SK-N-SH (cell line): ENCODE data around the gene WDR77. TPM values are rescaled to one million over a fixed set of nuclear protein-coding genes. Genes with fewer than 3 reads are reported as not detected.

Experiments
- CTCF ChIA-PET: fragments of 300-600, 350-600 bp; formaldehyde crosslinking; extraction: SDS; loops from one replicate; lab custom pipeline; 2021; lab: Yijun Ruan, JAX
- POLR2A ChIA-PET: fragments of 350-600 bp; sonication (Branson Sonifier 250); formaldehyde crosslinking; extraction: SDS; loops from one replicate; lab custom pipeline; 2020; ENCODE audit warnings: antibody characterized with exemption, inconsistent platforms; lab: Yijun Ruan, JAX
- DNase-seq: peaks from one replicate; pipeline ENCODE4 v3.0.0; 2012
- H2AFZ ChIP-seq: fragments of 200-600 bp; sonication (generic); 2 replicates; pipeline ENCODE4 v1.8.1; 2016; ENCODE audit warnings: antibody characterized with exemption, mild to moderate bottlenecking, low read depth
- H3F3A ChIP-seq: fragments of 200-600 bp; sonication (generic); replicated peaks from 2 replicates; pipeline ENCODE3; 2016; ENCODE audit warnings: antibody characterized with exemption, mild to moderate bottlenecking; ENCODE audit not compliant: insufficient read depth
- H3K27ac ChIP-seq, 2 experiments: fragments of 200-500 bp in 1 of 2; fragments of 200-600 bp in 1 of 2; sonication (Bioruptor generic) in 1 of 2; sonication (generic), shearing (Covaris generic) in 1 of 2; 2 replicates each; pipeline versions ENCODE4 v1.5.1 to v1.6.1; 2014 to 2016; ENCODE audit warnings: low read depth in 2 of 2, inconsistent platforms in 1 of 2, low read length in 1 of 2, mild to moderate bottlenecking in 1 of 2, mixed read lengths in 1 of 2
- H3K27me3 ChIP-seq: fragments of 200-600 bp; sonication (generic), shearing (Covaris generic); 2 replicates; pipeline ENCODE4 v1.6.1; 2016; ENCODE audit warnings: mixed run types; ENCODE audit not compliant: insufficient read depth
- H3K36me3 ChIP-seq, 2 experiments: fragments of 200-500 bp in 1 of 2; fragments of 200-600 bp in 1 of 2; sonication (Bioruptor generic) in 1 of 2; sonication (generic) in 1 of 2; replicated peaks in 1 of 2; 2 replicates each; pipeline versions ENCODE3 to v1.5.1; 2014 to 2016; ENCODE audit warnings: low read length in 1 of 2, mild to moderate bottlenecking in 1 of 2; ENCODE audit not compliant: insufficient read depth in 2 of 2, control insufficient read depth in 1 of 2
- H3K4me1 ChIP-seq, 2 experiments: fragments of 200-500 bp in 1 of 2; fragments of 200-600 bp in 1 of 2; sonication (Bioruptor generic) in 1 of 2; sonication (generic), shearing (Covaris generic) in 1 of 2; 2 replicates each; pipeline versions ENCODE4 v1.5.1 to v1.6.1; 2014 to 2016; ENCODE audit warnings: low read depth in 1 of 2, low read length in 1 of 2, mixed run types in 1 of 2; ENCODE audit not compliant: insufficient read depth in 2 of 2, control insufficient read depth in 1 of 2
- H3K4me2 ChIP-seq: fragments of 200-600 bp; sonication (generic), shearing (Covaris generic); 2 replicates; pipeline ENCODE4 v1.6.1; 2017; ENCODE audit warnings: mixed run types
- H3K4me3 ChIP-seq, 2 experiments: fragments of 200-500 bp in 1 of 2; fragments of 200-600 bp in 1 of 2; sonication (Bioruptor generic) in 1 of 2; sonication (generic), shearing (Covaris generic) in 1 of 2; 2 replicates each; pipeline versions ENCODE4 v1.5.1 to v1.8.1; 2014 to 2016; ENCODE audit warnings: low read depth in 2 of 2, inconsistent platforms in 1 of 2, low read length in 1 of 2, mild to moderate bottlenecking in 1 of 2, mixed read lengths in 1 of 2, moderate library complexity in 1 of 2
- H3K79me2 ChIP-seq: fragments of 200-600 bp; sonication (generic); 2 replicates; pipeline ENCODE4 v1.8.1; 2017; ENCODE audit warnings: mild to moderate bottlenecking; ENCODE audit not compliant: insufficient read depth
- H3K9ac ChIP-seq: fragments of 200-600 bp; sonication (generic); 2 replicates; pipeline ENCODE4 v1.6.1; 2017; ENCODE audit warnings: mixed run types
- H3K9me2 ChIP-seq: fragments of 200-600 bp; sonication (generic); 2 replicates; pipeline ENCODE4 v1.6.1; 2017; ENCODE audit warnings: mixed run types
- H3K9me3 ChIP-seq: fragments of 200-600 bp; sonication (generic); 2 replicates; pipeline ENCODE4 v1.6.1; 2017; ENCODE audit warnings: mixed run types, mild to moderate bottlenecking, moderate library complexity
- H4K20me1 ChIP-seq: fragments of 200-600 bp; sonication (generic); 2 replicates; pipeline ENCODE4 v1.6.1; 2017; ENCODE audit warnings: mild to moderate bottlenecking, mixed run types; ENCODE audit not compliant: insufficient read depth
- ELF1 ChIP-seq: IDR thresholded peaks from 2 replicates; pipeline ENCODE4 v1.4.0; 2012
- EP300 ChIP-seq, 2 experiments: IDR thresholded peaks; 2 replicates each; pipeline versions ENCODE4 v1.4.0 to v1.6.1; 2012; ENCODE audit warnings: borderline replicate concordance in 1 of 2, low read depth in 1 of 2, low read length in 1 of 2
- EZH2phosphoT487 ChIP-seq: fragments of 200-600 bp; sonication (generic); IDR thresholded peaks from 2 replicates; pipeline ENCODE4 v1.6.1; 2017; ENCODE audit warnings: low read depth, mixed run types, mild to moderate bottlenecking, antibody characterized with exemption, moderate library complexity, borderline replicate concordance
- FOSL2 ChIP-seq: IDR thresholded peaks from 2 replicates; pipeline ENCODE4 v1.4.0; 2012; ENCODE audit warnings: low read depth, mild to moderate bottlenecking, moderate library complexity, borderline replicate concordance
- GABPA ChIP-seq: IDR thresholded peaks from 2 replicates; pipeline ENCODE4 v1.4.0; 2012; ENCODE audit warnings: low read depth, mild to moderate bottlenecking
- GATA2 ChIP-seq: sonication (generic); formaldehyde crosslinking; IDR thresholded peaks from 2 replicates; pipeline ENCODE4 v1.5.0; 2020; ENCODE audit warnings: mild to moderate bottlenecking, missing genetic modification reagents
- MEF2A ChIP-seq: IDR thresholded peaks from 2 replicates; pipeline ENCODE4 v1.4.0; 2012; ENCODE audit warnings: low read depth, borderline replicate concordance
- NFIC ChIP-seq: IDR thresholded peaks from 2 replicates; pipeline ENCODE4 v1.4.0; 2012; ENCODE audit warnings: borderline replicate concordance
- NRF1 ChIP-seq: IDR thresholded peaks from 2 replicates; pipeline ENCODE4 v1.6.1; 2012; ENCODE audit warnings: low read depth, mild to moderate bottlenecking, low read length
- POLR2AphosphoS5 ChIP-seq: IDR thresholded peaks from 2 replicates; pipeline ENCODE4 v1.6.1; 2012; ENCODE audit warnings: low read depth, low read length
- RAD21 ChIP-seq: IDR thresholded peaks from 2 replicates; pipeline ENCODE4 v1.6.1; 2012; ENCODE audit warnings: mild to moderate bottlenecking, low read length
- RXRA ChIP-seq: IDR thresholded peaks from 2 replicates; pipeline ENCODE4 v1.4.0; 2012; ENCODE audit warnings: low read depth, mild to moderate bottlenecking, borderline replicate concordance
- SIN3A ChIP-seq: IDR thresholded peaks from 2 replicates; pipeline ENCODE4 v1.6.1; 2012; ENCODE audit warnings: low read depth, mild to moderate bottlenecking, low read length, moderate library complexity, borderline replicate concordance
- TAF1 ChIP-seq: IDR thresholded peaks from 2 replicates; pipeline ENCODE4 v1.6.1; 2012; ENCODE audit warnings: low read depth, mild to moderate bottlenecking, low read length, moderate library complexity, borderline replicate concordance
- TCF12 ChIP-seq: IDR thresholded peaks from 2 replicates; pipeline ENCODE4 v1.4.0; 2012
- TEAD4 ChIP-seq: IDR thresholded peaks from 2 replicates; pipeline ENCODE4 v1.4.0; 2012; ENCODE audit warnings: mild to moderate bottlenecking, borderline replicate concordance; ENCODE audit not compliant: insufficient read depth
- YY1 ChIP-seq: IDR thresholded peaks from 2 replicates; pipeline ENCODE4 v1.4.0; 2012; ENCODE audit warnings: low read depth, mild to moderate bottlenecking
- WGBS: methylation state at CpG from one replicate; pipeline ENCODE4 v1.1.6; 2017; ENCODE audit warnings: low lambda C conversion rate; 5-methylcytosine and 5-hydroxymethylcytosine counted together
- polyA plus RNA-seq, 3 experiments: library from polyadenylated mRNA; depleted of rRNA; stranded (reverse); fragments of >200 nt; gene quantifications; 2 replicates each; pipeline ENCODE4 v1.2.3, GENCODE V29; 2012
- TF ChIP-seq, protein P1 (sequence below): IDR thresholded peaks from 2 replicates; pipeline ENCODE4 v1.4.0; 2012; ENCODE audit warnings: low read depth
- TF ChIP-seq, protein P2 (sequence below): fragments of 150-350 bp; IDR thresholded peaks from 2 replicates; pipeline ENCODE4 v1.6.1; 2016; ENCODE audit warnings: mild to moderate bottlenecking, low read depth, low read length
- TF ChIP-seq, protein P3 (sequence below): IDR thresholded peaks from 2 replicates; pipeline ENCODE4 v1.4.0; 2012; ENCODE audit warnings: low read depth, borderline replicate concordance

The WDR77 gene
- polyA plus RNA-seq, 1 of the 3 experiments (the other 2 are of a cell fraction) = 97.1 TPM

DNA sequence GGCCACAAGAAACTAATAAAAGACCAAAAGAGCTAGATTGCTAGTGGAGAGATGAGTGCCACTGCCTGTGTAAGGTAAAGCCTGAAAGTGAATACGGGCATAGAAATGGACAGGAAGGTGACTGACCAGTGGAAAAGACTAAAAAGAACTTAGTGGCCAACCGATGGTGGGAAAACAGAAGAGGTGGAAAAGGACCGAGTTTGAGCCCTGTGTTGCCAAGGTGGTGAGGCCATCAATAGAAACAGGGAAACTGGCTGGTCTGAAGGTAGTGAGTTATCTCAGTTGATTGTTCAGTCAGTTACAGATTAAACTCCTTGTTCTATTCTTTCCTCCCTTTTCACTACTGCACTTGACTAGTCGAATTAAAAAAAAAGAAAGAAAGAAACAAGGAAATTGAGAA, 2.5 kb downstream of the WDR77 start:
- no peaks in the 10 kb centered on the region for H3K27me3 ChIP-seq
- no peak overlapping the region for H3K27ac ChIP-seq
- POLR2A ChIA-PET = no interaction called here
- H3K4me3 ChIP-seq = no peak overlapping the region
- H2AFZ ChIP-seq = no peak overlapping the region
- peaks cover 5% of the 10 kb centered on the region in 2 experiments; a peak in 3 of 4 replicates for H3K4me1 ChIP-seq
- no peaks in the 10 kb centered on the region for H3K9me3 ChIP-seq
- H3K9ac ChIP-seq = no peak overlapping the region
- no peaks in the 10 kb centered on the region for H4K20me1 ChIP-seq
- TF ChIP-seq NRF1 (no peak), RXRA (no peak), MEF2A (no peak), EZH2phosphoT487 (no peak), FOSL2 (no peak), NFIC (no peak), ELF1 (no peak), YY1 (no peak), SIN3A (no peak), GATA2 (no peak), RAD21 (no peak), TAF1 (no peak)
- TF ChIP-seq, protein P1, sequence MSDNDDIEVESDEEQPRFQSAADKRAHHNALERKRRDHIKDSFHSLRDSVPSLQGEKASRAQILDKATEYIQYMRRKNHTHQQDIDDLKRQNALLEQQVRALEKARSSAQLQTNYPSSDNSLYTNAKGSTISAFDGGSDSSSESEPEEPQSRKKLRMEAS = no peak
- TF ChIP-seq, protein P2, sequence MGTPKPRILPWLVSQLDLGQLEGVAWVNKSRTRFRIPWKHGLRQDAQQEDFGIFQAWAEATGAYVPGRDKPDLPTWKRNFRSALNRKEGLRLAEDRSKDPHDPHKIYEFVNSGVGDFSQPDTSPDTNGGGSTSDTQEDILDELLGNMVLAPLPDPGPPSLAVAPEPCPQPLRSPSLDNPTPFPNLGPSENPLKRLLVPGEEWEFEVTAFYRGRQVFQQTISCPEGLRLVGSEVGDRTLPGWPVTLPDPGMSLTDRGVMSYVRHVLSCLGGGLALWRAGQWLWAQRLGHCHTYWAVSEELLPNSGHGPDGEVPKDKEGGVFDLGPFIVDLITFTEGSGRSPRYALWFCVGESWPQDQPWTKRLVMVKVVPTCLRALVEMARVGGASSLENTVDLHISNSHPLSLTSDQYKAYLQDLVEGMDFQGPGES = no peak
- TF ChIP-seq, protein P3, sequence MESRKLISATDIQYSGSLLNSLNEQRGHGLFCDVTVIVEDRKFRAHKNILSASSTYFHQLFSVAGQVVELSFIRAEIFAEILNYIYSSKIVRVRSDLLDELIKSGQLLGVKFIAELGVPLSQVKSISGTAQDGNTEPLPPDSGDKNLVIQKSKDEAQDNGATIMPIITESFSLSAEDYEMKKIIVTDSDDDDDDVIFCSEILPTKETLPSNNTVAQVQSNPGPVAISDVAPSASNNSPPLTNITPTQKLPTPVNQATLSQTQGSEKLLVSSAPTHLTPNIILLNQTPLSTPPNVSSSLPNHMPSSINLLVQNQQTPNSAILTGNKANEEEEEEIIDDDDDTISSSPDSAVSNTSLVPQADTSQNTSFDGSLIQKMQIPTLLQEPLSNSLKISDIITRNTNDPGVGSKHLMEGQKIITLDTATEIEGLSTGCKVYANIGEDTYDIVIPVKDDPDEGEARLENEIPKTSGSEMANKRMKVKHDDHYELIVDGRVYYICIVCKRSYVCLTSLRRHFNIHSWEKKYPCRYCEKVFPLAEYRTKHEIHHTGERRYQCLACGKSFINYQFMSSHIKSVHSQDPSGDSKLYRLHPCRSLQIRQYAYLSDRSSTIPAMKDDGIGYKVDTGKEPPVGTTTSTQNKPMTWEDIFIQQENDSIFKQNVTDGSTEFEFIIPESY = no peak
- WGBS = 95% methylated on average over 4 of the region's 4 CpGs
- H3K9me2 ChIP-seq = no peaks in the 10 kb centered on the region
- no peak for DNase-seq
- H3F3A ChIP-seq = no peaks in the 10 kb centered on the region
- H3K36me3 ChIP-seq = peaks cover 38 to 61% of the 10 kb centered on the region in 2 experiments
- CTCF ChIA-PET = no interaction called here
- H3K79me2 ChIP-seq = peaks cover 69% of the 10 kb centered on the region
- no peak overlapping the region for H3K4me2 ChIP-seq

DNA sequence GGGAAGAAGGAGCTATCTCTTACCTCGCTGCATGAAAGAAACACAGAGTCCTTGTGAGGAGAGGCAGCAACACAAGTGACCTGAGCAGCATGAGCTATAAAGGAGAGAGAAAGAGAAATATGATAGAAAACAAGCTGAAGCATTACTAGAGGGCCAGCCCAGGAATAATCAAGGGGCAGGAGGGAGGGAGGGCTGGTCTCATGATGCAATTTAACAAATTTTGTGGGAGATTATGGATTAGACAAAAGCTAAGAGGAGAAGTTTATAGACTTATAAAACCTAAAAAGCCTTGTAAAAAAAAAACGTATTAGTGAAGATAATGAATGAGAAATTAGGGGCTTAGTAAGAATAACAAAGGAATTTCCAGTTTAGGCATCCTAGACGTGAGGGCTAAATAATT, 5.0 kb downstream of the WDR77 start:
- ChIA-PET CTCF (no interaction called here), POLR2A (no interaction called here)
- Histone ChIP-seq H3K9me2 (no peaks in the 10 kb centered on the region), H3K4me1 (no peaks in the 10 kb centered on the region; a peak in 2 of 4 replicates), H3K79me2 (peaks cover 46% of the 10 kb centered on the region), H3F3A (peaks cover 3% of the 10 kb centered on the region), H2AFZ (no peak overlapping the region), H3K9me3 (no peaks in the 10 kb centered on the region), H4K20me1 (no peaks in the 10 kb centered on the region), H3K27ac (no peak overlapping the region), H3K4me3 (no peak overlapping the region), H3K27me3 (no peaks in the 10 kb centered on the region), H3K4me2 (no peak overlapping the region), H3K36me3 (peaks cover 48 to 75% of the 10 kb centered on the region in 2 experiments), H3K9ac (no peak overlapping the region)
- no peak for DNase-seq
- no peak for TF ChIP-seq TEAD4
- TF ChIP-seq GABPA = no peak
- TF ChIP-seq TCF12 = no peak
- TF ChIP-seq GATA2 = no peak
- no peak for TF ChIP-seq ELF1
- TF ChIP-seq POLR2AphosphoS5 = no peak
- TF ChIP-seq EP300 (IDR thresholded peaks at IDR 0.05; ENCODE audit: borderline replicate concordance in 1 of 2, low read depth in 1 of 2, low read length in 1 of 2) = no peak
- no peak for TF ChIP-seq YY1
- TF ChIP-seq, protein P3 = no peak
- 87% methylated on average over 3 of the region's 3 CpGs for WGBS
